Muscle of leg (tissue), 11 donors: ENCODE results near the gene GPSM3. TPM values are rescaled to one million over a fixed set of nuclear protein-coding genes. Genes with fewer than 3 reads are reported as not detected.
"Not testable (repeated sequence)": the region's sequence is repeated elsewhere in the genome, so short reads cannot be mapped to it uniquely, and the experiment has no call there.

Source experiments
- DNase-seq: peaks from one replicate; pipeline ENCODE4 v3.0.0; 2013
- H3K27ac ChIP-seq: one replicate; pipeline ENCODE4 v1.5.1; 2013; ENCODE audit warnings: mild to moderate bottlenecking, low read length, control low read depth
- H3K27me3 ChIP-seq: one replicate; pipeline ENCODE4 v1.6.1; 2013; ENCODE audit warnings: low read length; ENCODE audit not compliant: control insufficient read depth, insufficient read depth
- H3K36me3 ChIP-seq: one replicate; pipeline ENCODE4 v1.6.1; 2013; ENCODE audit warnings: low read length; ENCODE audit not compliant: control insufficient read depth, insufficient read depth
- H3K4me1 ChIP-seq: one replicate; pipeline ENCODE4 v1.6.1; 2013; ENCODE audit warnings: low read length; ENCODE audit not compliant: control insufficient read depth, insufficient read depth
- H3K4me3 ChIP-seq: one replicate; pipeline ENCODE4 v1.5.1; 2013; ENCODE audit warnings: low read length, control low read depth
- H3K9me3 ChIP-seq: replicated peaks from 2 replicates; pipeline ENCODE4 v1.6.1; 2013; ENCODE audit warnings: low read depth, low read length; ENCODE audit not compliant: control insufficient read depth
- WGBS: methylation state at CpG from one replicate; pipeline ENCODE4 v1.1.5; 2013; ENCODE audit warnings: missing lambda C conversion rate; ENCODE audit not compliant: insufficient coverage; 5-methylcytosine and 5-hydroxymethylcytosine counted together
- polyA plus RNA-seq, 8 donors: library from polyadenylated mRNA; unstranded; fragments of 120-200 nt; gene quantifications; one replicate each; pipeline versions ENCODE4 v1.2.1 to v1.2.3, GENCODE V29; 2013; ENCODE audit warnings: inconsistent platforms in 1 of 8, low replicate concordance in 1 of 8; ENCODE audit not compliant: insufficient read length in 8 of 8, insufficient read depth in 1 of 8
- total RNA-seq: library from RNA; stranded (reverse); fragments of 120-200 nt; gene quantifications from one replicate; pipeline ENCODE4 v1.2.4, GENCODE V29; 2013

Gene GPSM3
- total and polyA plus RNA-seq, 9 donors: 4.3 to 9.8 (median 7.6) TPM

- H3K9me3 ChIP-seq, DNase-seq, H3K4me1 ChIP-seq, H3K36me3 ChIP-seq, H3K27ac ChIP-seq, H3K4me3 ChIP-seq: not testable (repeated sequence)
- peaks cover 35% of the 10 kb centered on the region for H3K27me3 ChIP-seq
- no CpG with 5 or more reads among the region's 7 CpGs for WGBS
Measured at GRCh38 chr6:32144238-32144637, 48.2 kb downstream of the GPSM3 start.

Other genes with a start within 250 kb of the GPSM3 start
- 1.6 TPM for gene CFB, start 246.5 kb downstream of the GPSM3 start, total RNA-seq
- gene CFB, start 246.5 kb downstream of the GPSM3 start, polyA plus RNA-seq: 1 to 10 TPM; 1.0 to 4.8 (median 2.0) TPM
- 48.9 TPM for gene NELFE, start 233.7 kb downstream of the GPSM3 start, total RNA-seq
- 10 to 100 TPM; 64.7 to 72.6 (median 69.2) TPM for gene NELFE, start 233.7 kb downstream of the GPSM3 start, polyA plus RNA-seq
- 21.8 TPM for gene SKIC2, start 233.5 kb downstream of the GPSM3 start, total RNA-seq
- gene SKIC2, start 233.5 kb downstream of the GPSM3 start, polyA plus RNA-seq: 10 to 100 TPM; 27.0 to 34.1 (median 30.8) TPM
- gene DXO, start 220.5 kb downstream of the GPSM3 start, total RNA-seq: 10.7 TPM
- gene DXO, start 220.5 kb downstream of the GPSM3 start, polyA plus RNA-seq: 10 to 100 TPM; 16.0 to 22.2 (median 17.4) TPM
- gene C4A, start 210.6 kb downstream of the GPSM3 start, total RNA-seq: 13.0 TPM
- 10 to 100 TPM in 6 of 8 donors, 1 to 10 TPM in 2; 6.6 to 20.4 (median 15.8) TPM for gene C4A, start 210.6 kb downstream of the GPSM3 start, polyA plus RNA-seq
- 15.6 TPM for gene C4B, start 177.8 kb downstream of the GPSM3 start, total RNA-seq
- gene C4B, start 177.8 kb downstream of the GPSM3 start, polyA plus RNA-seq: 10 to 100 TPM in 7 of 8 donors, 1 to 10 TPM in 1; 9.5 to 32.1 (median 24.1) TPM
- gene CYP21A2, start 154.2 kb downstream of the GPSM3 start, total RNA-seq: 0.04 TPM
- gene CYP21A2, start 154.2 kb downstream of the GPSM3 start, polyA plus RNA-seq: 1 to 10 TPM in 3 of 8 donors, under 1 TPM in 5; 0.20 to 1.9 (median 0.62) TPM
- gene TNXB, start 83.3 kb downstream of the GPSM3 start, total RNA-seq: 108 TPM
- gene TNXB, start 83.3 kb downstream of the GPSM3 start, polyA plus RNA-seq: 100 to 1,000 TPM in 7 of 8 donors, 10 to 100 TPM in 1; 100.0 to 207 (median 127) TPM
- gene ATF6B, start 64.4 kb downstream of the GPSM3 start, total RNA-seq: 11.7 TPM
- 10 to 100 TPM; 38.3 to 53.3 (median 46.7) TPM for gene ATF6B, start 64.4 kb downstream of the GPSM3 start, polyA plus RNA-seq
- 4.5 TPM for gene FKBPL, start 62.4 kb downstream of the GPSM3 start, total RNA-seq
- gene FKBPL, start 62.4 kb downstream of the GPSM3 start, polyA plus RNA-seq: 1 to 10 TPM; 4.0 to 6.0 (median 4.4) TPM
- 0.18 TPM for gene PRRT1, start 40.7 kb downstream of the GPSM3 start, total RNA-seq
- 1 to 10 TPM in 7 of 8 donors, under 1 TPM in 1; 0.71 to 2.3 (median 1.2) TPM for gene PRRT1, start 40.7 kb downstream of the GPSM3 start, polyA plus RNA-seq
- 15.3 TPM for gene PPT2, start 38.5 kb downstream of the GPSM3 start, total RNA-seq
- 10 to 100 TPM; 23.7 to 35.7 (median 31.6) TPM for gene PPT2, start 38.5 kb downstream of the GPSM3 start, polyA plus RNA-seq
- gene EGFL8, start 28.0 kb downstream of the GPSM3 start, total RNA-seq: 28.9 TPM
- gene EGFL8, start 28.0 kb downstream of the GPSM3 start, polyA plus RNA-seq: 10 to 100 TPM; 22.9 to 43.4 (median 27.7) TPM
- gene AGPAT1, start 16.6 kb downstream of the GPSM3 start, total RNA-seq: 32.3 TPM
- gene AGPAT1, start 16.6 kb downstream of the GPSM3 start, polyA plus RNA-seq: 10 to 100 TPM; 55.4 to 71.7 (median 61.8) TPM
- gene RNF5, start 14.2 kb downstream of the GPSM3 start, total RNA-seq: 41.5 TPM
- 10 to 100 TPM; 46.9 to 57.5 (median 52.8) TPM for gene RNF5, start 14.2 kb downstream of the GPSM3 start, polyA plus RNA-seq
- 3.7 TPM for gene AGER, start 8.4 kb downstream of the GPSM3 start, total RNA-seq
- 10 to 100 TPM in 5 of 8 donors, 1 to 10 TPM in 3; 6.1 to 17.1 (median 10.9) TPM for gene AGER, start 8.4 kb downstream of the GPSM3 start, polyA plus RNA-seq
- gene PBX2, start 2.4 kb downstream of the GPSM3 start, total RNA-seq: 31.3 TPM
- gene PBX2, start 2.4 kb downstream of the GPSM3 start, polyA plus RNA-seq: 100 to 1,000 TPM in 7 of 8 donors, 10 to 100 TPM in 1; 91.7 to 123 (median 113) TPM
- 14.0 TPM for gene NOTCH4, start 31.4 kb upstream of the GPSM3 start, total RNA-seq
- gene NOTCH4, start 31.4 kb upstream of the GPSM3 start, polyA plus RNA-seq: 10 to 100 TPM; 15.9 to 30.4 (median 23.2) TPM
- not detected for gene TSBP1, start 179.3 kb upstream of the GPSM3 start, total RNA-seq
- under 1 TPM in 2 of 8 donors, not detected in 6; 0.07 to 0.09 TPM for gene TSBP1, start 179.3 kb upstream of the GPSM3 start, polyA plus RNA-seq
- gene BTNL2, start 214.5 kb upstream of the GPSM3 start, total RNA-seq: not detected
- gene BTNL2, start 214.5 kb upstream of the GPSM3 start, polyA plus RNA-seq: under 1 TPM; 0.14 to 0.70 (median 0.42) TPM
- 30.7 TPM for gene HLA-DRA, start 247.2 kb upstream of the GPSM3 start, total RNA-seq
- gene HLA-DRA, start 247.2 kb upstream of the GPSM3 start, polyA plus RNA-seq: 10 to 100 TPM; 19.9 to 34.2 (median 26.0) TPM